ENCODE results near the gene MUC2. TPM values are rescaled to one million over a fixed set of nuclear protein-coding genes. Genes with fewer than 3 reads are reported as not detected.

The MUC2 gene
- total RNA-seq = not detected in 2 replicates

GRCh38 chr11:1074244-1075221, at the start of gene MUC2:
TSS of gene MUC2 (plus strand) at chr11:1074874.
- no peak for DNase-seq (ENCODE audit: low read depth)
- TF ChIP-seq CTCF (conservative IDR thresholded peaks at IDR 0.05; ENCODE audit: low read depth, low read length) = no peak
- no peak within 1 kb of the TSS for H3K4me3 ChIP-seq (ENCODE audit: low read depth, low read length)

GRCh38 chr11:1025410-1026162, 49.1 kb upstream of the MUC2 start:
- no peak for DNase-seq (ENCODE audit: low read depth)
- TF ChIP-seq CTCF (conservative IDR thresholded peaks at IDR 0.05; ENCODE audit: low read depth, low read length) = no peak
- H3K4me3 ChIP-seq (ENCODE audit: low read depth, low read length) = no peak overlapping the region

GRCh38 chr11:1026163-1026450, 48.6 kb upstream of the MUC2 start:
- no peak overlapping the region for H3K4me3 ChIP-seq (ENCODE audit: low read depth, low read length)
- TF ChIP-seq CTCF (conservative IDR thresholded peaks at IDR 0.05; ENCODE audit: low read depth, low read length) = no peak
- no peak for DNase-seq (ENCODE audit: low read depth)

GRCh38 chr11:1026641-1027482, 47.8 kb upstream of the MUC2 start:
- DNase-seq (ENCODE audit: low read depth) = no peak
- no peak overlapping the region for H3K4me3 ChIP-seq (ENCODE audit: low read depth, low read length)
- TF ChIP-seq CTCF (conservative IDR thresholded peaks at IDR 0.05; ENCODE audit: low read depth, low read length) = no peak

- DNase-seq (ENCODE audit: low read depth) = no peak
- no peak overlapping the region for H3K4me3 ChIP-seq (ENCODE audit: low read depth, low read length)
- no peak for TF ChIP-seq CTCF (conservative IDR thresholded peaks at IDR 0.05; ENCODE audit: low read depth, low read length)
These were observed 47.0 kb upstream of the MUC2 start for GRCh38 chr11:1027483-1028290.

GRCh38 chr11:1028291-1028540, 46.5 kb upstream of the MUC2 start:
- no peak overlapping the region for H3K4me3 ChIP-seq (ENCODE audit: low read depth, low read length)
- no peak for DNase-seq (ENCODE audit: low read depth)
- TF ChIP-seq CTCF (conservative IDR thresholded peaks at IDR 0.05; ENCODE audit: low read depth, low read length) = no peak
